ENCODE data around the gene PDAP1.
A peak's percentile ranks its signal among the peaks of the same experiment; 100 is the strongest.

Gene PDAP1

DNA sequence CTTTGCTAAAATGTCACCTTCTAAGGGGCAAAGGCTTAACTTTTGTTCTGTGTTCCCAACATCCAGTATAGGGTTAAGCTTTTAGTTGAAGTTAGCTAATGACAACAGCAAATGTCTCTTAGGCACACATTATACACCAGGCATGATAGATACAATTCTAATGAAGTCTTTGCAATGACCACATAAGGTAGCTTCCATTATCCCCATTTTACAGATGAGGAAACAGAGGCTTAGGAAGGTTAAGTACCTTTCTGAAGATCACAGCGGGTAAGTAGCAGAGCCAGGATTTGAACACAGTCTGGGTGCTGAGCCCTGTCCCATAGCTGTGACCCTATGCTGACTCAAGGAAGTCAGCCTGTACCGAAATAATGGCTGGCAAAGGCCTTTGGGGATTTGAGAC lies 2.2 kb upstream of the PDAP1 start:
- no peak overlapping the region for H3K4me3 ChIP-seq (ENCODE audit: low read depth, low read length)
- in situ Hi-C loops (cut with HindIII; ENCODE audit: low pct_ligation_motif_present, low sequenced_read_pairs) = no loop called here
- TF ChIP-seq, protein P1, sequence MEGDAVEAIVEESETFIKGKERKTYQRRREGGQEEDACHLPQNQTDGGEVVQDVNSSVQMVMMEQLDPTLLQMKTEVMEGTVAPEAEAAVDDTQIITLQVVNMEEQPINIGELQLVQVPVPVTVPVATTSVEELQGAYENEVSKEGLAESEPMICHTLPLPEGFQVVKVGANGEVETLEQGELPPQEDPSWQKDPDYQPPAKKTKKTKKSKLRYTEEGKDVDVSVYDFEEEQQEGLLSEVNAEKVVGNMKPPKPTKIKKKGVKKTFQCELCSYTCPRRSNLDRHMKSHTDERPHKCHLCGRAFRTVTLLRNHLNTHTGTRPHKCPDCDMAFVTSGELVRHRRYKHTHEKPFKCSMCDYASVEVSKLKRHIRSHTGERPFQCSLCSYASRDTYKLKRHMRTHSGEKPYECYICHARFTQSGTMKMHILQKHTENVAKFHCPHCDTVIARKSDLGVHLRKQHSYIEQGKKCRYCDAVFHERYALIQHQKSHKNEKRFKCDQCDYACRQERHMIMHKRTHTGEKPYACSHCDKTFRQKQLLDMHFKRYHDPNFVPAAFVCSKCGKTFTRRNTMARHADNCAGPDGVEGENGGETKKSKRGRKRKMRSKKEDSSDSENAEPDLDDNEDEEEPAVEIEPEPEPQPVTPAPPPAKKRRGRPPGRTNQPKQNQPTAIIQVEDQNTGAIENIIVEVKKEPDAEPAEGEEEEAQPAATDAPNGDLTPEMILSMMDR (IDR thresholded peaks at IDR 0.05; ENCODE audit: low read depth, low read length, missing control alignments) = no peak
- DNase-seq = no peak
- H3K27ac ChIP-seq = no peak overlapping the region
- H3K36me3 ChIP-seq (replicated peaks) = peaks cover 41% of the 10 kb centered on the region
- no peaks in the 10 kb centered on the region for H3K27me3 ChIP-seq (replicated peaks)

DNA sequence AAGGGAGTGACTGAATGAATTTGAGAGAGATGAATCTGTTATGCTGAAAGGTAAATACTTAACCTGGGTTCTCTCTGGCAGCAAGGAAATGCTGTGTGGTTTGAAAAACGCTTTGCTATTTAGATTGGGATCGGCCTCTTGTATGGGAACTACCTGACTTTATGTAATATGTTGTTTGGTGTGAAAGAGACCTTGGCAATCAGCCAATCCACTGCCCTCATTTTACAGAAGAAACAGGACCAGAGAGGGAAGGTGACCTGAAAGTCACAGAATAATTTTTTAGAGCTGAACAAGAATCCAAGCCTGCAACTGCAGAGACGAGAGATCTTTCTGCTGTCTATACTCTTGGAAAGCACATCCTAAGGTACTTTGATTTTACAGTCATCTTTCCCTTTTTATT lies 1.4 kb upstream of the PDAP1 start:
- Histone ChIP-seq H3K27ac (no peak overlapping the region), H3K27me3 (replicated peaks) (no peaks in the 10 kb centered on the region), H3K36me3 (replicated peaks) (peaks cover 38% of the 10 kb centered on the region), H3K4me3 (ENCODE audit: low read depth, low read length) (peak overlapping the region; percentile 98)
- TF ChIP-seq, protein P1 (IDR thresholded peaks at IDR 0.05; ENCODE audit: low read depth, low read length, missing control alignments) = no peak
- in situ Hi-C loops (cut with HindIII; ENCODE audit: low pct_ligation_motif_present, low sequenced_read_pairs) = no loop called here
- no peak for DNase-seq

DNA sequence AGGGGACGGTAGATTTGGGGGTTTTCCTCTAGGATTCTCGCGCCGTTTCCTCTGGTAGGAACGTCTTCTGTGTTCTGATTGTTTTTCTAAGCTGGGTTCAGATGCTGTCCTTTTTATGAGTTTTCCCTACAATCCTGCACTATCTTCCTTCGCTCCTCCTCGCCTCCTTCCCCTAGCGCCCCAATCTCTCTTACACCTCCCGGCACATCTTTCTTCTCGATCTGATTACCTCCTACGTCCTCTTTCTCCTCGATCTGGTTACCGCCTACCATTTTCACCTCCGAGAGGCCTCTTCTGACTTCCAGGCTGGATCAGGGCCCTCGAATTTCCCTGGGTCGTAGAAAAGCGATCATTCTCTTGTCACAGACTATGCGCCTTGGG lies 785 bp upstream of the PDAP1 start:
- Histone ChIP-seq H3K27ac (peak overlapping the region; percentile 100), H3K36me3 (replicated peaks) (peaks cover 40% of the 10 kb centered on the region), H3K27me3 (replicated peaks) (no peaks in the 10 kb centered on the region), H3K4me3 (ENCODE audit: low read depth, low read length) (peak overlapping the region; percentile 98)
- TF ChIP-seq, protein P1 (IDR thresholded peaks at IDR 0.05; ENCODE audit: low read depth, low read length, missing control alignments) = no peak
- DNase-seq = no peak
- in situ Hi-C loops (cut with HindIII; ENCODE audit: low pct_ligation_motif_present, low sequenced_read_pairs) = no loop called here

DNA sequence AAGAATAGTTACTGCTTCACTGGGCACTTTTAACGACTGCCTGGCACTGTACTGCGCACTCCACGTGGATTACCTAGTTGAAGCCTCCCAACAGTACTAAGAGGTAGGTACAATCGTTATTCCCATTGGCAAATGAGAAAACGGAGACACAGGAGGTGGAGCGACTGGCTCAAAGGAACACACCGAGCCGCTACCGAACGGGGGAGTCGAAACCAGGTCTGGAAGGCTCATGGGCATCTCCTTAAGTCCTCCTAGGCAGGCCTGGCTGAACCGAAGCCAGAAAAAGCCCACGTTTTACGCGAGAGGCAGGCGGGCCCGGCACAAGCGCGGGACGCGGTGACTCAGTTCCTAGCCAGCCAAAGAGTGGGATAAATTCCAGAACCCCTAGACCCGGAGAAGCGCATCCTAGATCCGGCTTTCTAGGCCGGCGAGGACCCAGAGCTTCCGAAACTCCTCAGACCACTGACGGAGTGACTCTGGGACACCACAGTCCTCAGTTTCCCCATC lies 472 bp downstream of the PDAP1 start:
- Histone ChIP-seq H3K4me3 (ENCODE audit: low read depth, low read length) (peak overlapping the region; percentile 98), H3K27me3 (replicated peaks) (no peaks in the 10 kb centered on the region), H3K36me3 (replicated peaks) (peaks cover 45% of the 10 kb centered on the region), H3K27ac (peak overlapping the region; percentile 100)
- DNase-seq = peak; percentile 69
- TF ChIP-seq, protein P1 (IDR thresholded peaks at IDR 0.05; ENCODE audit: low read depth, low read length, missing control alignments) = no peak
- in situ Hi-C loops (cut with HindIII; ENCODE audit: low pct_ligation_motif_present, low sequenced_read_pairs) = no loop called here

DNA sequence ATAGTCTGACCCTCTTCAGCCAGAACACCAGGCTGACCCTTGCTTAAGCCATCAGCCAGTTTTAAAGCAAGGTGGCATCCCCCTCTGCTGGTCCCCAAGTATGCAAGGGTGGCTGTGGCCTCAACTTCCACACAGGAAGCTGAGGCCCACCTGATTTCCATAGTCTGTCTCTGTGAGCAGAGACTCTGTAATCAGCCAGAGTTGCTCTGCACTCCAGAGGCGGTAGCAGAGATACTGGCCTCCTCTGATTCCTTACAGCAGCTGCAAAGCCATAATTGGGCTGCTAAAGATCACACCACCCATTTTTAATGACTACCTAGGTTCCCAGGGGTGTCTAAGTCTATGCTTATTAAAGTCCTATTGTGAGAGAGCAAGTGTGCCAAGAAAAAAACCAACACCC lies 1.8 kb downstream of the PDAP1 start:
- in situ Hi-C loops (cut with HindIII; ENCODE audit: low pct_ligation_motif_present, low sequenced_read_pairs) = no loop called here
- Histone ChIP-seq H3K36me3 (replicated peaks) (peaks cover 42% of the 10 kb centered on the region), H3K4me3 (ENCODE audit: low read depth, low read length) (no peak overlapping the region), H3K27ac (no peak overlapping the region), H3K27me3 (replicated peaks) (no peaks in the 10 kb centered on the region)
- no peak for DNase-seq
- TF ChIP-seq, protein P1 (IDR thresholded peaks at IDR 0.05; ENCODE audit: low read depth, low read length, missing control alignments) = no peak

DNA sequence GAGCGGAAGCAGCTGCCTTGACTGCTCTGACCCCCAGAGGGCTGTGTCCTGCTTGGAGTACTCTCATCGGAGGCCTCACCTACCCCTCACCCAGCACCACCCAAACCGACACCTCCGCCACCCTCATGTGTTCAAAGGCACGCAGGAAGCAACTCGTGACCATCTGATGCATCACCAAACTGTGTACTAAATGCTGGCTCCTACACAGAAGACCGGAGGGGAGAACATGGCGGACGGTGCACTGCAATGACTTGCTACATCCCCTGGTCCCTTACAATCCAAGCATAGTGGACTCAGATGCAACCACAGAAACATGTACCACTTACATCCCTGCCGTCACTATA lies 3.4 kb downstream of the PDAP1 start:
- H3K36me3 ChIP-seq (replicated peaks) = peaks cover 46% of the 10 kb centered on the region
- TF ChIP-seq, protein P1 (IDR thresholded peaks at IDR 0.05; ENCODE audit: low read depth, low read length, missing control alignments) = no peak
- DNase-seq = no peak
- in situ Hi-C loops (cut with HindIII; ENCODE audit: low pct_ligation_motif_present, low sequenced_read_pairs) = no loop called here
- H3K27me3 ChIP-seq (replicated peaks) = no peaks in the 10 kb centered on the region
- H3K4me3 ChIP-seq (ENCODE audit: low read depth, low read length) = no peak overlapping the region
- H3K27ac ChIP-seq = no peak overlapping the region

Data from brain microvascular endothelial cell (primary cell).